Measurements from ENCODE around the gene JUND.

Gene JUND

DNA sequence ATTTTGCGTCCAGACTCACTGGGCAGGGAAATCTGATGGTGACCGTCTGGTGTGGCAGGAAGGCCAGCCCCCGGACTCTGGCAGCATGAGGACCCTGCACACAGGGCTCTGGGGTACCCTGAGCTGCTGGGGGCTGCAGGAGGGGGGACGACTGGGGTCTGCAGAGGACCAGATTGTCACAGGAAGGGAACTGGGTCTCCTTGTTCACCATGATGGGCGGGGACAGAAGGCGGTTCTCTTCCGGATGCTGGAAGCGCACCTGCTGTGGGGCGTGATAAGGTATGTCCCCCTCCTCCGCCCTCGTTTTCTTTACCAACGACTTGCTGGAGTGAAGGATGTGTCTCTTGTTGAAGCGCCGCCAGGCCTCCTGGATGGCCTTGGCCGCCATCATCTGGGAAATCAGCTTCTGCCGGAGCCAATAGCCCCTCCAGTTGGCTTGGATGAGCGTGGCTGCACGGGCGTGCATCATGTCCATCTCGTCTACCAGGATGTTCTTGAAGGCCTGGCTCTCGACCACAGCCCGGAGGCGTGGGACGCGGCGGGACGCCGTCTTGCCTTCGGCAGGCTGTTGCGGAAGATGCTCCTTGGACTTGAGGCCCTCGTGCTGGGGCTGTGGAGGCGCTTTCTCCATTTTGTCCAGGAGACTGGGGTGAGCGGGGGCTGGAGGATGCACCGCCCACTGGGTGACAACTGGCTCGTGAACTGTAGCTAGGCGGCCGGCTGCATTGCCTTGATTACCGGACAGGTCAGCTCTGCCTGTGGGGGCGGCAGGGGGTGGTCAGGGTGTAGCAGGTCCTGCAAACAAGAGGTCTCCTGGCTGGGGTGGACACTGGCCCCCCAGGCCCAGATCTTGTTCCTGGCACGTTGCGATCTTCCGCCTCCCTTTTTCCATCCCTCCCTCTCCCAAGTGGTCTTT, 14.4 kb downstream of the JUND start:
- DNase-seq, result no peak

- no peak for DNase-seq
These were observed 15.8 kb downstream of the JUND start for GRCh38 chr19:18265582-18265981.

- no peak for DNase-seq
These were observed 16.4 kb downstream of the JUND start for GRCh38 chr19:18264971-18265540.

DNA sequence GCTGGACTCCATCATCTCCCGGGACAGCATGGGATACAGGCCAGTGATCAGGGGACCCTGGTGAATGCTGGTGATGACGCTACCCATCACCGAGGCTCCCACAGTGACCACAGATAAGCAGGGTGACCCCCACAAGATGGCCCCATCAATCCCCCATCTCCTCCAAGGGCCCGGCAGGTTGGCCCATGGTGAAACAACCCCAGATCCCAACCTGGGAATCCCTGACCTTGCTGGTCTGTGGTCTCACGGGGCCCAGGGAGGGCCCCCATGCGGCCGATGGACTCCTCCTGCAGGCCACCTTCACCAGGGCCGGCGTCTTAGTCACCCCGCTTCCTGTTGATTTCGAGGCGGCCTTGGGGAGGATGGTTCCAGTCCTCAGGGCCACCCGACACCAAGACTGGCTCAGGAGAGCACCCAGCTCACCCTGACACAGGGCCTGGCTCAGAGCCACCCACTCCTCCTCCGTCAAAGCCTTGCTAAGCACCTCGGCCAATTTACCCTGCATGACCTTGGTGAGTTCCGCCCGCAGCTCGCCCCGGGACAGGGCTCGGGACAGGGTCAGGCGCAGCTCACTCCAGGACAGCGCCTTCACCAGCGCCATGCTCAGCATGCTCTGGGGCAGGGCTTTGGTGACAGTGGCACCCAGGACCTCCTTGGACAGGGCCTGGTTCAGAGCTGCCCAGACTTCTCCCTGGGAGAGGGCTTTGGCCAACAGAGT, 17.1 kb downstream of the JUND start:
- DNase-seq, result no peak

DNA sequence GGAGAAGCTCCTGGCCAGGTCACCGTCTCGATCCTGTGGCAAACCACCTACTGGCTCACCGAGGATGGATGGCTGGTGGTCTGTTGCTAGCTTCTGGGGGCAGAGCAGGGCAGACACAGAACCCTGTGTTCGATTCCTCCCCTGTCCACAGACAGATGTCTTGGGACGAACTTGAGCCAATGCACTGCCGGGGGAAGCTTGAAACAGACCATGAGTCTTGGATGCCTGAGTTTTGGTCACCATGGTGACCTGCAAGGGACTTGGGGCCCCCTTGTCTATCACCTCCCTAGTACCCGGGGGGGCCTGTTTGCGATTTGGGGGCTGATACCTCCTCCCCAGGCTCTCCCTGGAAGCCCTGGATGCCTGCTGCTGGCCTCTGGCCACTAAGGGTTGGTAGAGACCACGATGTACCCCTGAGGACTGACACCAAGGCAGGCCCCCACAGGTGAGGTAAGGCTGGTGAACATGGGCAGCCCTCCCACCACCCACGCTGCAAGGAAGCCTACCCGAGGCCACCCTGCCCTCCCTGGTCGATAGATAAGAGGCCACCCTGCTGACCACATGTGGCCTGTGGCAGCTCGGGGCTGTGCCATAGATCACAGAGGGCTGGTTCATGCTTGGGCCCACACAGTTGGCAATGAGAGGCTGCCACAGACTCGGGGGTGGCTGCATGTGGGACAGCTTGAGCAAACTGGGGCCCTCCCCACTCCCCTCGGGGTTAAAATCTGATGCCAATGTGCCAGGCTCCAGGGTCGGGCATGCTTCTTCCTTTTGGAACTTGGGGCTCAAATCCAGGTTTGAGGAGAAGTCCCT, 17.9 kb downstream of the JUND start:
- DNase-seq, result no peak

DNA sequence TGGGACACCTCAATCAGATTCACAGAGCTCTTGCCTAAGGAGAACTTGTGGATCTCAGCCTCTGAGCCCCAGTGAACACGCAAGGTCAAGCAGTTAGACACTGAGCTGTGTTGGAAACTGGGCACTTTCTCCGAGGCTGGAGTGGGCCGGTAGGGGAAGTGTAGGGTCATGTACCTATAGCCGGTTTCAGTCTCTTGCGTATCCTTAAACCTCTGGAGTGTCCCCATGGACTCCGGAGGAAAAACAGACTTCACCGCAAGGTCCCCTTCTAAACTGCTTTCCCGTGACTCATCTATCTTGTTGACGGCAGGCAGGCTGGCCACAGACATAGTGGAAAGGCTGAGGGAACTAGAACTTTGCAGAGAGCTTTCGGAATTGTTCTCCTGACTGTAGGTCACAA, 18.5 kb downstream of the JUND start:
- no peak for DNase-seq

GRCh38 chr19:18262144-18262543, 19.3 kb downstream of the JUND start:
- no peak for DNase-seq

DNA sequence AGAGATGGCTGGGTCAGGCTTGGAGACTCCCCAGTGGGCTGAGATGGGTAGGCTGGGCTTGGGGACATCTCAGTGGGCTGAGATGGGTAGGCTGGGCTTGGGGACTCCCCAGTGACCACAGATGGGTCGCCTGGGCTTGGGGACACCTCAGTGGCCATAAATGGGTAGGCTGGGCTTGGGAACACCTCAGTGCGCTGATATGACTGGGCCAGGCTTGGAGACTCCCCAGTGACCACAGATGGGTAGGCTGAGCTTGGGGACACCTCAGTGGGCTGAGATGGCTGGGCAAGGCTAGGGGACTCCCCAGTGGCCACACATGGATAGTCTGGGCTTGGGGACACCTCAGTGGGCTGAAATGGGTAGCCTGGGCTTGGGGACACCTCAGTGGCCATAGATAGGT, 19.9 kb downstream of the JUND start:
- DNase-seq, result no peak

GRCh38 chr19:18259893-18260292, 21.5 kb downstream of the JUND start:
- DNase-seq, result no peak

- DNase-seq, result no peak
These were observed 23.6 kb downstream of the JUND start for GRCh38 chr19:18257503-18258470.

DNA sequence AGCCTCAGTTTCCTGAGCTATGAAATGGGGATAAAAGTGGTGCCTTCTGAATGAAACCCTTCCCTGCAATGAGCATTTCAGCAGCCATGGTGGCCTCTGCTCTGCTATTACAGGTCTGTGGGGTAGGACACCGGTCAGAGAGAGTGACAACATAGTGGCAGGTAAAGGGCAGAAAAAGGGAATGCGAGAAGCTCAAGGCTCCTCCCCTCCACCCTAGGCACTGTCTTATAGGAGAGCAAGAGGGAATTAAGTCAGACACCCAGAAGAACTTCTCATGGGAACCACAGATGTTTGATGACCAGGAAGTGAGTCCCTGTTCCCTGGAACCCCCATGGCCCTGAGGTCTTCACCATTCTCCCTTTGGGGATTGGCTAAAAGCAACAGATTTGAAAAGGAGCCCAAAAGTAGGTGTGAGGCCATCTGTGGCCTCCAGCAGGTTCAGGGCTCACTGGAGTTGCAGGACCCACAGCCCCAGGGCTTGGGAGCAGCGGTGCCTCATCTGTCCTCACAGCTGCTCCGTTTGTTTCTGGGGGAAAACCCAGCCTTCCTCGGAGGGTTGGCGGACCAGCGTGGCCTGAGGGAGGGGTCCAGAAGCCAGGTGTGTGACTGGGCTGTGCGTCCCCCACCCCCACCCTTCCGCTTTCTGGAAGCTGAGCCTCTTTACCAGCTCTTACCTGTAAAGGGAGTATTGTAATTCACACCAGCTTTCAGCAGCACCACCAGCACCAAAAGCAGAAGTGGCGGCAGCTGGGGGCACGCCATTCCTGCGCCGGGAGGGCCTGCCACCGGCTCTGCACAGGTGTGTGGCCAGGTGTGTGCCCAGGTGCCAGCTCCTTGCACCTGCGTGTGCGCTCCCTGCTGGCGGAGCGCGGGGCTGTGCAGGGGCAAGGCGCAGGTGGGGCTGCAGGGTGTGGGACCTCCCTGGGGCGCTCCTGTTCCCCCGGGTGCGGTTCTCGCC, 26.6 kb downstream of the JUND start:
- DNase-seq, result no peak

DNA sequence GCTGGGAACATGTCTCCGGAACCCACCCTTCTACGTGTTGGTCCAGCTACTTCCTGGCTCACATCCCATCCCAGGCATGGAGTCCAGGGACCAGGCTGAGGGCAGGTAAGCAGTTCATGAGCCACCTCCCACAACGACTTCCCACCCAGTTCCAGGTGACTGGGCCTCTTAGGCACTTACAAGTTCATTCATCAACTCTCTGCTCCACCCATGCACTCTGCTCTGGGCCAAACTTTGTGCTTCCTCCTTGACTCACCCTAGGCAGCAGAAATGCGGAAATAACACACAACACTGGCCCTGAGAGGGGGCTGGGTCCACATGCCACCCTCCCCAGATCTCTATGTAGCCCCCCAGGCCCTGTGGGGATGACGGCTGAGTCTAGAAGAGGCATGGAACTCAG, 27.7 kb downstream of the JUND start:
- DNase-seq, result no peak

DNA sequence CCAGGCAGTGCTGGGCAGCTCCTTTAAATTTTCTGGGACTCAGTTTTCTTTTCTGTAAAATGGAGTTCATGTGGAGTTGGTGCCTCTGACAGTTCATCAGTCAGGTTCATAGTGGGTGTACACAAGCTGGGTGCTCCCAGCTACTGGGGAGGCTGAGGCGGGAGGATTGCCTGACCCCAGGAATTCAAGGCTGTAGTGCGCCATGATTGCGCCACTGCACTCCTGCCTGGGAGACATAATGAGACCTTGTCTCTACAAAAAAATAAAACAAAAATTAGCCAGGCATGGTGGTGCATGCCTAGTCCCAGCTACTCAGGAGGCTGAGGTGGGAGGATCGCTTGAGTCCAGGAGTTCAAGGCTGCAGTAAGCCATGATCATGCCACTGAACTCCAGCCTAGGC, 28.3 kb downstream of the JUND start:
- no peak for DNase-seq

GRCh38 chr19:18252370-18252717, 29.1 kb downstream of the JUND start:
- no peak for DNase-seq

- DNase-seq, result peak; percentile 83
These were observed 29.6 kb downstream of the JUND start for GRCh38 chr19:18251587-18252369.

DNA sequence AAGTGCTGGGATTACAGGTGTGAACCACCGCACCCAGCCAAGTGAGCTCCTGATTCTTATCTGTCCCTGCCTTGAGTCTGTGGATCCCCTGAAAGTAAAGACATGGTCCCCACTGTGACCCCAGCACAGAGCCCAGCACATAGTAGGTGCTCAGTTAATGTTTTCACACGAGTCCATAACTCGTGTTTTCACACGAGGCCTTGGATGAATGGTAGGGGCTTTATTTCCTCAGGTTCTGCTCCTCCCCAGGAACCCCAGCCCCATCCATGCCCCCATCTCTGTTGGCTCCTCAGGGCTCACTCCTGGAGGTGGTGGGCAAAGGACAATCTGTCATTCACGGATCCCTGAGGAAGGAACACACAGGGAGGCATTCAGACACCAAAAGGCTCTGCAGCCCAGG, 31.6 kb downstream of the JUND start:
- no peak for DNase-seq

- no peak for DNase-seq
These were observed 36.1 kb downstream of the JUND start for GRCh38 chr19:18245297-18245696.

- no peak for DNase-seq
These were observed 42.1 kb downstream of the JUND start for GRCh38 chr19:18239303-18239702.

- no peak for DNase-seq
These were observed 47.2 kb downstream of the JUND start for GRCh38 chr19:18234194-18234593.

Data from activated CD8-positive, alpha-beta memory T cell treated with anti-CD3 and anti-CD28 coated beads, Interleukin-2, amount 50 U/mL, for 4 hours (primary cell).